GM21526 (cell line): ENCODE data around the gene OR1N1.
"Not testable (repeated sequence)": the region's sequence is repeated elsewhere in the genome, so short reads cannot be mapped to it uniquely, and the experiment has no call there.

Source experiments
- ATAC-seq: cut with Tn5 transposase; IDR thresholded peaks from one replicate; pipeline ENCODE4 v1.9.1; 2021; ENCODE audit warnings: moderate library complexity; ENCODE audit not compliant: unreplicated experiment, low FRiP score

The OR1N1 gene

GRCh38 chr9:122527193-122527592 lies at the start of gene OR1N1:
Gene OR1N1 (minus strand): TSS chr9:122527293. CDS start chr9:122527293, 0 bp downstream.
- ATAC-seq = no peak

- no peak for ATAC-seq
Observed at GRCh38 chr9:122572456-122572855, 45.4 kb upstream of the OR1N1 start.

- ATAC-seq = no peak
Observed at GRCh38 chr9:122567901-122568300, 40.8 kb upstream of the OR1N1 start.

GRCh38 chr9:122562134-122562760 lies 35.2 kb upstream of the OR1N1 start:
- ATAC-seq = no peak

GRCh38 chr9:122561446-122561845 lies 34.4 kb upstream of the OR1N1 start:
- no peak for ATAC-seq

GRCh38 chr9:122552812-122553211 lies 25.7 kb upstream of the OR1N1 start, which contains the start of gene OR1N2:
Gene OR1N2 (plus strand): TSS chr9:122553112. CDS start chr9:122553212, 100 bp downstream.
- no peak for ATAC-seq

- no peak for ATAC-seq
Observed at GRCh38 chr9:122551371-122551770, 24.3 kb upstream of the OR1N1 start.

GRCh38 chr9:122546196-122546595 lies 19.1 kb upstream of the OR1N1 start:
- ATAC-seq = no peak

- ATAC-seq = no peak
Observed at GRCh38 chr9:122538757-122539156, 11.7 kb upstream of the OR1N1 start.

- ATAC-seq = not testable (repeated sequence)
Observed at GRCh38 chr9:122537066-122537465, 10.0 kb upstream of the OR1N1 start.

- no peak for ATAC-seq
Observed at GRCh38 chr9:122536134-122536533, 9.0 kb upstream of the OR1N1 start.

GRCh38 chr9:122531157-122531556 lies 4.1 kb upstream of the OR1N1 start:
- ATAC-seq = not testable (repeated sequence)

GRCh38 chr9:122526602-122527001 lies 491 bp downstream of the OR1N1 start:
- ATAC-seq = no peak

GRCh38 chr9:122519376-122519775 lies 7.7 kb downstream of the OR1N1 start:
- no peak for ATAC-seq

GRCh38 chr9:122518841-122519240 lies 8.3 kb downstream of the OR1N1 start, which contains the start of gene OR1J4:
Gene OR1J4 (plus strand): TSS chr9:122519141. CDS start chr9:122519141, 0 bp downstream.
- no peak for ATAC-seq

- no peak for ATAC-seq
Observed at GRCh38 chr9:122518226-122518625, 8.9 kb downstream of the OR1N1 start.

GRCh38 chr9:122510502-122510901 lies 16.6 kb downstream of the OR1N1 start, which contains the start of gene OR1J2:
Gene OR1J2 (plus strand): TSS chr9:122510802. CDS start chr9:122510802, 0 bp downstream.
- ATAC-seq = no peak

GRCh38 chr9:122506964-122507363 lies 20.1 kb downstream of the OR1N1 start:
- ATAC-seq = no peak

GRCh38 chr9:122498883-122499288 lies 28.2 kb downstream of the OR1N1 start:
- no peak for ATAC-seq

GRCh38 chr9:122479062-122479461 lies 48.0 kb downstream of the OR1N1 start:
- ATAC-seq = no peak

GRCh38 chr9:122477826-122478225 lies 49.3 kb downstream of the OR1N1 start, which contains the start of gene OR1J1:
Gene OR1J1 (minus strand): TSS chr9:122477926. CDS start chr9:122477926, 0 bp downstream.
- ATAC-seq = no peak

GRCh38 chr9:122477346-122477745 lies 49.7 kb downstream of the OR1N1 start:
- ATAC-seq = no peak
